HS-27A (cell line): Measurements from ENCODE around the gene HADH.
"Not testable (repeated sequence)": the region's sequence is repeated elsewhere in the genome, so short reads cannot be mapped to it uniquely, and the experiment has no call there.

Experiments used
- DNase-seq: peaks from one replicate; pipeline ENCODE4 v3.0.0-alpha.2; 2012; ENCODE audit warnings: low read depth, missing footprints

The HADH gene

DNA sequence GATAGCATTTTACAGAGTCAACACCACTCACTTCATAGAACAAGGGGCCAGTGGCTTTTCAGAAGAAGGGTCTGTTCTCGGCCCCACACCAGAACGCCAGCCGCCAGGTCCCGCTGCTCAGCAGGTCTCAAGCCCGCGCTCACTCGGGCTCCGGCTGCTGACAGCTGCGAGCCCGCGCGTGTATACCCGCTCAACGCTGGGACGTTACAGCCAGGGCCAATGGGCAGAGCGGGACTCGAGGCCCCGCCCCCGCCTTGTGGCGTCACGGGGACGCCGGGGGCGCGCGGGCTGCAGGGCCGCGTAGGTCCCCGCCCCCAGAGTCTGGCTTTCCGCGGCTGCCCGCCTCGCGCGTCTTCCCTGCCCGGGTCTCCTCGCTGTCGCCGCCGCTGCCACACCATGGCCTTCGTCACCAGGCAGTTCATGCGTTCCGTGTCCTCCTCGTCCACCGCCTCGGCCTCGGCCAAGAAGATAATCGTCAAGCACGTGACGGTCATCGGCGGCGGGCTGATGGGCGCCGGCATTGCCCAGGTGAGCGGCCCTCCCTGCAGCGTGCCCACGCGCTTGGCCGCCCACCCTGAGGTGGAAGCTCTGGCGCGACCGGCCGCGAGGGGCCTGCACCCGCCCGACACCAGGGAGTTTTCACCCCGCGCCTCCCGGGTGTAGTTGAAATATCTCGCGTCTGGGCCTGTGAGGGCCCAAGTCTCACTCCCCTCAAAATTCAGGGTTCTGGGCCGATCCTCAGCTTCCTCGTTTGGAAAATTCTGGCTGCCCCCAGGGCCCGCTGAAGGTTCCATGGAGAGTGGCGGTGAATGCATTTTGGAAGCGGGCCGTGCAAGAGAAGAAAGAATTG is at the start of gene HADH:
TSS of gene HADH (plus strand) at position 353 of the 850 bp plus-strand sequence. CDS start at position 397, 44 bp downstream.
- peak; percentile 81 for DNase-seq

GRCh38 chr4:107945809-107946208 is 43.9 kb upstream of the HADH start:
- DNase-seq = no peak

GRCh38 chr4:107950746-107951540 is 38.7 kb upstream of the HADH start:
- no peak for DNase-seq

GRCh38 chr4:107951551-107951950 is 38.1 kb upstream of the HADH start:
- peak; percentile 59 for DNase-seq

DNA sequence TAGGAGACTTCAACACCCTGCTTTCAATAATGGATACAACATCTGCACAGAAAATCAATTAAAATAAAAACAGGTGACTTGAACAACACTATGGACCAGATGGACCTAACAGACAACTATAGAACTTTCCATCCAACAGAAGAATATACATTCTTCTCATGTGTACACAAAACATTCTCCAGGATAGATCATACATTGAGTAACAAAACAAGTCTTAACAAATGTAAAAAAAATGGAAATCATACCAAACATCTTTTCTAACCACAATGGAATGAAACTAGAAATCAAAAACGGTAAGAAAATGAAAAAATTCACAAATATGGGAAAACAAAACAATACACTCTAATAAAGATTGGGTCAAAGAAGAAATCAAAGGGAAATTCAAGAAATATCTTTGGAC is 33.7 kb upstream of the HADH start:
- no peak for DNase-seq

DNA sequence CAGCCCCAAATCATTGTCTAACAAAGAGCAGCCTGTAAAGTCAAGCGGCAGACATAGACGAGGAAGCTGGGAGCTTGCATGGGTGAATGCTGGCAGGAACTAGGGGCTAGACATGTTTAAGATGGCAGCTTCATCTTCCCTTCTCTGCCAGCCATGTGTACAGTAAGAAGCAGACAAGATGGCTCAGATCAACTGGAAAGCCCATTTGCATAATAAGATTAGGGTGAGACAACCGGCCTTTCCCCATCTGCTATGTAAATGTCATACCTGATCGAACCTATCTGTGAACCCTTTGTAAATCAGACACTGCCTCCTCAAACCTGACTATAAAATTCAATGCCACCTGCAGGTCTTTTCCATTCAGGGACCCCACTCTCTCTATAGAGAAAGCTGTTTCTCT is 22.8 kb upstream of the HADH start:
- DNase-seq = no peak

- DNase-seq = not testable (repeated sequence)
Measured at GRCh38 chr4:107967519-107967918, 22.2 kb upstream of the HADH start.

DNA sequence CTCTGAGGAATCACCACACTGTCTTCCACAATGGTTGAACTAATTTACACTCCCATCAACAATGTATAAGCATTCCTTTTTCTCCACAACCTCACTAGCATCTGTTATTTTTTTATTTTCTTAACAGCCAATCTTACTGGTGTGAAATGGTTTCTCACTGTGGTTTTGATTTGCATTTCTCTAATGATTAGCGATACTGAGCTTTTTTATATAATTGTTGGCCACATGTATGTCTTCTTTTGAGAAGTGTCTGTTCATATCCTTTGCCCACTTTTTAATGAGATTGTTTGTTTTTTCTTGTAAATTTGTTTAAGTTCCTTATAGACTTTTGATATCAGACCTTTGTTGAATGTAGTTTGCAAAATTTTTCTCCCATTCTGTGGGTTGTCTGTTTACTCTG is 21.8 kb upstream of the HADH start:
- DNase-seq = not testable (repeated sequence)

GRCh38 chr4:107970063-107970798 is 19.5 kb upstream of the HADH start:
- DNase-seq = no peak

DNA sequence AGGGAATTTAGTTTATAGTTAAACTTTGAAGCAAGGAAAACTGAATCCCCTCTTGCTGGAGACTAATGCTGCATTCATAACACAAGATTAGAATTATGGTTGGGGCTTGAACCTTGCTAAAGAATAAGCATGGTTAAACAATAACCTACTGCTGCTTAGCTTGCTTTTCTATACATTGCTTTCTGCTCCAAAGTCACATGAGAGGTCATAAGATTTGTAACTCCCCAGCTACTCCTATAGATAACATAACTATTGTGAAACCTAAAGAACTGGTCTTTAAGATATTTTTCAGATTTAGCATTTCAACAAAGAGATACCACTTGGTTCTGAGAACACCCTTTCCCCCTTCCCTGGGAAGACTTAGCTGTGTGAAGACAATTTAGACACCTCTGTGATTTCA is 17.1 kb upstream of the HADH start:
- no peak for DNase-seq

DNA sequence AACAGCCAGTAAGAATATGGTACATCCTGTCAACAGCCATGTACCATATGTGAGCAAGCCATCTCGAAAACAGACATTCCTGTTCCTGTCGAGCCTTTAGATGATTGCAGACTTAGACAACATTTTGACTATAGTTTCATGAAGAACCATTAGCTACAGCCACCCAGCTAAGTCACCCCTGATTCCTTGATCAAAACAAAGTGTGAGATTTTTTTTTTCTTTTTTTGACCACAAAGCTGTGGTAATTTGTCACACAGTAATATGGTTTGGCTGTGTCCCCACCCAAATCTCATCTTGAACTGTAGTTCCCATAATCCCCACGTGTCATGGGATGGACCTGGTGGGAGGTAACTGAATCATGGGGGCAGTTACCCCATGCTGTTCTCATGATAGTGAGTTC is 15.2 kb upstream of the HADH start:
- DNase-seq = no peak

DNA sequence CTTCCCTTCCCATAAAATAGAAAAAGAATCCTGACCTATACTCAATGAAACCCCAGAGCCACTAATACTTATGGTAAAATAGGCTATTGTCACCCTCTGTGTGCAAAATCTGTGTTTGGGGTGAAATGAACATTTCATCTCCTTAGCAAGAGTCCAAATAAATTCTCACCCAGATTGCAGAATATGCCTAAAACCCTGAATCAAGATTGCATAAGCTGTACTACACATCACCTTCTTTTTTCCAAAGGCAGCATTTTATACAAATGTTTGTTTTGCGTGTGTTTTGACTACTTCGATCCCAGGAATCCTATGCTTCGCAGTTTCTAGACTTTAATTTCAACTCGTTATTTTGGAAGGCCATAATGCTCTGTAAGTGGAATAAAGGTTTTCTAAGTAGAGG is 12.2 kb upstream of the HADH start:
- DNase-seq = no peak

DNA sequence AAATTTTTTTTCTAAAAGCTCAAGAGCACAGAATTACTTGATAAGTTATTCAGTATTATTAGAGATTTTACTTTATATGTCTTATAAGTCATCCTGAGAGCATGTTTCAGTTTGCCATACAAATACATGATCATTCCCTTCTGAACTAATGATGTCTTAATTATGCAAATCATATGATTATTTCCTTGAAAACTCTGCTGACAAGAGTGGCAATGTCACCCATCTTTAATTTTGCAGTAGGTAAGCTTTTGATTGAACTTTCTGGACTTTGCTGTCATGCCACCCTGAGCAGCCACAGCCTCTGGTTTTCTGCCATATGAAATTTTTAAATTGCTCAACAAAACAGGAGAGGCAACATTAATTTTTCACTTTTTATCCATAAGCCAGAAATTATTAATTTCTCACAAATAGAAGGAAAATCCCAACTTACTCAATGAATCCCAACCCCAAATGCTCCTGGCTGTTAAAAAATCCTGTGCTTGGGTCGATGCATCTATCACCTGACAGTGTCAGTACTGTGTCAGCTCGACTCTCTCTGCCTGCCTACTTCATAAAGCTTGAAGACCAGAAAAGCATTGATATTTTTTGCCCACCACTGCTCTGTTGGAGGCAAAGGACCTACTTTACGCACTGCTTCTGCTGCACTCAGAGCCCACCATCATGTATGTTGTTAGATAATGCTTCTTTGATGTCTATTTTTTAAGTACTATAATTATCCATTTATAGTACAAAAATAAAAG is 11.6 kb upstream of the HADH start:
- no peak for DNase-seq

DNA sequence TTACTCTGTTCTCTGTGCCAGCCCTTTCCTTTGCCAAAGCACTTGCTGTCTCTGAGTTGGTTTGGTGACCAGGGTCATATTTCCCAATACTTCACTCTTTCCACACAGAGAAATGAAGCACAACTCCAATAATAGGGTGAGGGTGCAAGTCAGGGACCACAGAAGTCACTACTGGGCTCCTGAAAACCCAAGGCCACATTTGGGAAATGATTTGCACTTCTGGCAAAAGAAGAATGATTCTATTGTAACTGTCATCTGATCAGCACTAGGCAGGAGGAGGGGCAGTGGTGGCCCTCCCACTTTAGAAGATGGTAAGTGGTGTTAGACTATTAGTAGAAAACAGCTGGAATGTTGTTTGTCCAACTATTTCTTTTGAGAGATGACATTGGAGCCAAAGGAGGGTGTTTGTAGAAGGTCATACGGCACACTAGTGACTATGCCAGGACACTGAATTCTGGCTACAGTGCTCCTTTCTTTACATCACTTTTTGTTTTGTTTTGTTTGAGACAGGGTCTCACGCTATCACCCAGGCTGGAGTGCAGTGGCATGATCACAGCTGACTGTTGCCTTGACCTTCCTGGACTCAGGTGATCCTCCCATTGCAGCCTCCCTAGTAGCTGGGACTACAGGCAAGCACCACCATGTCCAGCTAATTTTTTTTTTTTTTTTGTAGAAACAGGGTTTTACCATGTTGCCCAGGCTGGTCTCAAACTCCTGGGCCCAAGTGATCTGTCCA is 10.8 kb upstream of the HADH start:
- no peak for DNase-seq

DNA sequence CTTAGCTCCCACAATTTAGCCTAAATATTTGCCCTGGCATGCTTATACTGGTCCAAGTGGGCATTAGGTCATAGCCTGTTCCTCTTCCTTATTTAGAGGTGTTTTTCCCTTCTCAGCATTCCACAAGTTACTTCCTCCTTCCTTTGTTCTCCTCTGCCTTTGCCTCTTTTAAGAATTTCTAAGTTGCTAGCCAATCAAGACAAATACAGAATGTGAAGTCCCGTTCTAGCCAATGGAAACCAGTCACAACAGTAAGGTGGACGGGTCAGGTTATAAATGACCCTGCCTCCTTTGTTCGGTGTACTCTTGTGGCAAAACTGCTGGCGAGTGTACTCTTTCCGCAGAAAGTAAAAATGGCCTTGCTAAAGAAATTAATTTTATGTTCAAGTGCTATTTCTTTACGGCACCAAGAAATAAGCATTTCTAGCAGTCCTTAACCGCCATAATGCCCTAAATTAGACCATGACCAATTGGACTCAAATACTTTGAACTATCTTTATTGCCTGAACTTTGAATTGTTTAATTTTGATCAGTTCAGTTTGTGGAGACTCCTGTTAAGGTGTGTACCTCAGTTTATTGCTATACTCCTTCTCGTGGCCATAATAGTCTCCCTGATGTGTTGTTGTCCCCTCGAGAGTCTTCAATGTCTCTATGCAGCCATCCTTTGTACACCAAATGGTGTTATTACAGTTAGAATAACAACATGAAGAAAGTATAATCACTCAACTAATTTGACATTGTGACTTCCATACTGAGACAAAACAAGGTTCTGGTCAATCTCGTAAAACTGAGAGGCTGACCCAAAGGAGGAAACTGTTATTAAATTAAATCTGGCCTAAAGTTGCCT is 1.6 kb upstream of the HADH start:
- no peak for DNase-seq

- DNase-seq = no peak
Measured at GRCh38 chr4:107988763-107989035, 990 bp upstream of the HADH start.

- peak; percentile 3 for DNase-seq
Measured at GRCh38 chr4:107989162-107989536, 540 bp upstream of the HADH start.

DNA sequence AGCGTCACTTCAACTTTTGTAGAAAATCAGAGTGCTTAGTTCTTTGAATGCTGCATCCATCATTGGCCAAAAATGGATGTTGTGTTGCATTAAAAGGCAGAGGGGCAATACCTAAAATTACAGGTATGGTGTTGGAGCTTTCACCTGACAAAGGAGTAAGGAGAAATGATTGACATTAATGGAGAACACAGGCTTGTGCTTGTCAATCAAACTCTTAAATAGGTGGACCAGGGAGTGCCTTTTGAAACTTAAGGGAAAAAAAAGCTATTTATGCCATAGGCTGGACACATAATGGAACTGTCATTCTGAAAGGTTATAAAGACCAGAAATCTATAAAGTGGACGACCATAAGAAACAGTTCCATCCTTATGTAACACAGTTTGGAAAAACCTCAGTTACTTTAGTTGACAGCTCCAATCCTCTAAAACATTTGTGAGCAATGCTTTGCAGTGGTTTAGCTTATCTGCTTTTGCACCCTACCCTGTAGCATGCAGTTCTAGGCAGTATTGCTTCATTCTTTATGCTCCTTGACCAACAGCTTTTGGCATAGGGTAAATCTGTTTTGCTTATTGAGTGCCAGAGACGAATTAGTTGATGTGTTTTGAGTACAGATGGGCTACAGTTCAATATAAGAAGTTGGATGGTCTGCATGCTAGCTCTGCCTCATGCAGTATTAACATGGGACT is 2.4 kb downstream of the HADH start:
- DNase-seq = no peak

GRCh38 chr4:107993969-107994368 is 4.3 kb downstream of the HADH start:
- no peak for DNase-seq

DNA sequence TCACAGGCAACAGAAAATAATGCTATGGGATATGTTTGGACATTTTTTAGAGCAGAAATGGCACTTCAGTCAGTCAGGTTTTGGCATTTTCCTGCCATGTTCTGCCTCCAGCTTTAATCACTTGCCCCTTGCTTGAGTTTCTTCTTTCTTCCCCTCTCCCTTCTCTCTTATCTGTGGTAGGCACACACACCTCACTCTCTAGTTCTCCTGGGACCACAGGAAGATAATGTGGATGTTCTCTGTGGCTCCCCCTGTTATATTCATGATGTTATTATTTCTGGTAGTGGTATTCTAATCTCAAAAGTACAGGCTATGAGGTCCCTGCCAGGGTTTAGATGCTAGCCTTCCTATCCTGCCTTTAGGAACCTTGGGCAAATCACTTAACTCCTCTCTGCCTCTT is 5.2 kb downstream of the HADH start:
- DNase-seq = no peak
